Keratinocyte (primary cell): ENCODE results near the gene FZD1.

Experiments used
- CTCF ChIP-seq, 3 experiments: IDR thresholded peaks in 1 of 3; conservative IDR thresholded peaks in 1 of 3; optimal IDR thresholded peaks in 1 of 3; 2 replicates in 2 of 3; 3 replicates in 1 of 3; pipeline versions ENCODE3 to v1.5.1; 2011; ENCODE audit warnings: low read length in 3 of 3, mild to moderate bottlenecking in 3 of 3, moderate library complexity in 2 of 3, control low read depth in 1 of 3, inconsistent platforms in 1 of 3; ENCODE audit not compliant: insufficient read depth in 2 of 3; ENCODE audit errors: extremely low read depth in 1 of 3
- EZH2 ChIP-seq: IDR thresholded peaks from one replicate; pipeline ENCODE4 v1.6.1; 2012; ENCODE audit warnings: inconsistent platforms, mild to moderate bottlenecking, low read length, moderate library complexity

DNA sequence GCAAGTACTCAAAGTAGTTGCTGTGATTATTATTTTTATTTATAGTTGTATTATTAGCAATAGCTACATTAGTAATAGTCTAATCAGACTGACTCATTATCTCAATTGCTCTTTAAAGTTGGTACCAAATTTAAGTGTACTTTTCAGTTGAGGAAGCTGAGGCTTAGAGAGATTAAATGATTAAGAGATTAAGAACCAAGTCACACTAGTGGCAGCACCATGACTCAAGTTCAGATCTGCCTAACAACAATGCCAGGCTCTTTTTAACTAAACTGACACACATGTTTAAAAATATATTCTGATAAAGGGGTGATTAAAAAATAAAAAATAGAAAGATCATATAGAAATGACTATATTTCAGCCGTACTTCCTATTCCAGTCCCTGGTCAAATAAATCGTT, 42.0 kb downstream of the FZD1 start:
- no peak for TF ChIP-seq CTCF (optimal IDR thresholded peaks at IDR 0.05 in 1 of 3, IDR thresholded peaks at IDR 0.05 in 1 of 3, conservative IDR thresholded peaks at IDR 0.05 in 1 of 3; ENCODE audit: extremely low read depth in 1 of 3, insufficient read depth in 2 of 3, low read length in 3 of 3)
- no peak for TF ChIP-seq EZH2
